ENCODE data around the gene PI4K2B.

Gene PI4K2B

GRCh38 chr4:25301471-25301870, 67.6 kb downstream of the PI4K2B start:
- WGBS (ENCODE audit: insufficient coverage) = 80% methylated on average over 2 of the region's 4 CpGs
- H3K36me3 ChIP-seq (ENCODE audit: control insufficient read depth in 4 of 4, insufficient read depth in 4 of 4, low read length in 3 of 4) = no peaks in the 10 kb centered on the region
- H3K27ac ChIP-seq (ENCODE audit: insufficient read depth in 1 of 2, low read depth in 1 of 2, low read length in 2 of 2, poor library complexity in 1 of 2, severe bottlenecking in 2 of 2) = no peak overlapping the region
- H3K9me3 ChIP-seq (ENCODE audit: control extremely low read depth in 1 of 5, control insufficient read depth in 4 of 5, insufficient read depth in 2 of 5, low read depth in 1 of 5, low read length in 4 of 5) = peaks cover 0 to 1% (median 0%) of the 10 kb centered on the region in 5 experiments
- ChIA-PET CTCF (no interaction called here), POLR2A (no interaction called here)
- H3K4me1 ChIP-seq (ENCODE audit: control extremely low read depth in 1 of 4, control insufficient read depth in 4 of 4, insufficient read depth in 4 of 4, low read length in 3 of 4) = no peaks in the 10 kb centered on the region
- H3K27me3 ChIP-seq (replicated peaks in 2 of 5; ENCODE audit: control insufficient read depth in 4 of 5, insufficient read depth in 5 of 5, low read length in 4 of 5) = peaks cover 0 to 3% (median 0%) of the 10 kb centered on the region in 5 experiments
- no peak overlapping the region for H3K4me3 ChIP-seq (ENCODE audit: control insufficient read depth in 1 of 7, extremely low read depth in 1 of 7, insufficient read depth in 4 of 7, low read depth in 2 of 7, low read length in 6 of 7)
- DNase-seq = no peak

DNA sequence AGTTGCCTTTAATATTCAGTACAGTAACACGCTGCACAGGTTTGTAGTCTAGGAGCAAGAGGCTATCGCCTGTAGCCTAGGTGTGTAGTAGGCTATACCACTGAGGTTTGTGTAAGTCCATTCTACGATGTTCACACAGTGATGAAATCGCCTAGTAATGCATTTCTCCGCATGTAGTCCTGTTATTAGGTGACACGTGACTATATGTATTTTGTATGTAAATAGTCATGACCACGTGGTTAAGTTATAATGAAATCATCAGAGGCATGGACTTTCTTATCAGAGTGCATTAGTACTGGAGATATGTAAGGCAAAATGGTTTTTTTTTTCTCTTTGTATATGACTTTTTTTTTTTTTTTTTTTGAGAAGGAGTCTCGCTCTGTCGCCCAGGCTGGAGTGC, 68.8 kb downstream of the PI4K2B start:
- Histone ChIP-seq H3K27me3 (replicated peaks in 2 of 5; ENCODE audit: control insufficient read depth in 4 of 5, insufficient read depth in 5 of 5, low read length in 4 of 5) (peaks cover 0 to 3% (median 0%) of the 10 kb centered on the region in 5 experiments), H3K4me1 (ENCODE audit: control extremely low read depth in 1 of 4, control insufficient read depth in 4 of 4, insufficient read depth in 4 of 4, low read length in 3 of 4) (no peaks in the 10 kb centered on the region), H3K9me3 (ENCODE audit: control extremely low read depth in 1 of 5, control insufficient read depth in 4 of 5, insufficient read depth in 2 of 5, low read depth in 1 of 5, low read length in 4 of 5) (no peaks in the 10 kb centered on the region), H3K27ac (ENCODE audit: insufficient read depth in 1 of 2, low read depth in 1 of 2, low read length in 2 of 2, poor library complexity in 1 of 2, severe bottlenecking in 2 of 2) (no peak overlapping the region), H3K4me3 (ENCODE audit: control insufficient read depth in 1 of 7, extremely low read depth in 1 of 7, insufficient read depth in 4 of 7, low read depth in 2 of 7, low read length in 6 of 7) (no peak overlapping the region), H3K36me3 (ENCODE audit: control insufficient read depth in 4 of 4, insufficient read depth in 4 of 4, low read length in 3 of 4) (no peaks in the 10 kb centered on the region)
- no peak for DNase-seq
- CTCF ChIA-PET = interaction anchor here (1.1 to 2.2 kb wide), 2 partner anchors 10 to 11 kb away, joined by 3 to 5 read pairs; partner anchors contain the start of gene ZCCHC4
- POLR2A ChIA-PET = no interaction called here
- 99% methylated on average over 6 of the region's 9 CpGs for WGBS (ENCODE audit: insufficient coverage)

GRCh38 chr4:25303578-25303977, 69.7 kb downstream of the PI4K2B start:
- H3K36me3 ChIP-seq (ENCODE audit: control insufficient read depth in 4 of 4, insufficient read depth in 4 of 4, low read length in 3 of 4) = no peaks in the 10 kb centered on the region
- no peaks in the 10 kb centered on the region for H3K9me3 ChIP-seq (ENCODE audit: control extremely low read depth in 1 of 5, control insufficient read depth in 4 of 5, insufficient read depth in 2 of 5, low read depth in 1 of 5, low read length in 4 of 5)
- H3K27ac ChIP-seq (ENCODE audit: insufficient read depth in 1 of 2, low read depth in 1 of 2, low read length in 2 of 2, poor library complexity in 1 of 2, severe bottlenecking in 2 of 2) = no peak overlapping the region
- no peak overlapping the region for H3K4me3 ChIP-seq (ENCODE audit: control insufficient read depth in 1 of 7, extremely low read depth in 1 of 7, insufficient read depth in 4 of 7, low read depth in 2 of 7, low read length in 6 of 7)
- no peak for DNase-seq
- 100% methylated on average over 1 of the region's 3 CpGs for WGBS (ENCODE audit: insufficient coverage)
- POLR2A ChIA-PET = no interaction called here
- CTCF ChIA-PET = interaction anchor here (1.1 to 2.2 kb wide), 3 partner anchors 9 to 16 kb away, joined by 3 to 5 read pairs (median 3); partner anchors contain the start of gene ZCCHC4
- H3K4me1 ChIP-seq (ENCODE audit: control extremely low read depth in 1 of 4, control insufficient read depth in 4 of 4, insufficient read depth in 4 of 4, low read length in 3 of 4) = no peaks in the 10 kb centered on the region
- H3K27me3 ChIP-seq (replicated peaks in 2 of 5; ENCODE audit: control insufficient read depth in 4 of 5, insufficient read depth in 5 of 5, low read length in 4 of 5) = peaks cover 0 to 3% (median 0%) of the 10 kb centered on the region in 5 experiments

GRCh38 chr4:25306518-25307057, 72.8 kb downstream of the PI4K2B start:
- WGBS (ENCODE audit: insufficient coverage) = 96% methylated on average over 4 of the region's 4 CpGs
- Histone ChIP-seq H3K27ac (ENCODE audit: insufficient read depth in 1 of 2, low read depth in 1 of 2, low read length in 2 of 2, poor library complexity in 1 of 2, severe bottlenecking in 2 of 2) (no peak overlapping the region), H3K27me3 (replicated peaks in 2 of 5; ENCODE audit: control insufficient read depth in 4 of 5, insufficient read depth in 5 of 5, low read length in 4 of 5) (peaks cover 0 to 3% (median 0%) of the 10 kb centered on the region in 5 experiments), H3K36me3 (ENCODE audit: control insufficient read depth in 4 of 4, insufficient read depth in 4 of 4, low read length in 3 of 4) (no peaks in the 10 kb centered on the region), H3K4me1 (ENCODE audit: control extremely low read depth in 1 of 4, control insufficient read depth in 4 of 4, insufficient read depth in 4 of 4, low read length in 3 of 4) (peaks cover 0 to 11% (median 7%) of the 10 kb centered on the region in 4 experiments), H3K4me3 (ENCODE audit: control insufficient read depth in 1 of 7, extremely low read depth in 1 of 7, insufficient read depth in 4 of 7, low read depth in 2 of 7, low read length in 6 of 7) (no peak overlapping the region), H3K9me3 (ENCODE audit: control extremely low read depth in 1 of 5, control insufficient read depth in 4 of 5, insufficient read depth in 2 of 5, low read depth in 1 of 5, low read length in 4 of 5) (no peaks in the 10 kb centered on the region)
- ChIA-PET CTCF (no interaction called here), POLR2A (no interaction called here)
- DNase-seq = peak in 1 of 3 donors; percentile 31

- no peaks in the 10 kb centered on the region for H3K9me3 ChIP-seq (ENCODE audit: control extremely low read depth in 1 of 5, control insufficient read depth in 4 of 5, insufficient read depth in 2 of 5, low read depth in 1 of 5, low read length in 4 of 5)
- ChIA-PET POLR2A (no interaction called here), CTCF (interaction anchor here (0.9 kb wide), 1 partner anchor 50 kb away, joined by 3 read pairs; no protein-coding TSS in a partner anchor)
- no peak overlapping the region for H3K4me3 ChIP-seq (ENCODE audit: control insufficient read depth in 1 of 7, extremely low read depth in 1 of 7, insufficient read depth in 4 of 7, low read depth in 2 of 7, low read length in 6 of 7)
- H3K4me1 ChIP-seq (ENCODE audit: control extremely low read depth in 1 of 4, control insufficient read depth in 4 of 4, insufficient read depth in 4 of 4, low read length in 3 of 4) = peaks cover 0 to 12% (median 8%) of the 10 kb centered on the region in 4 experiments
- no peak overlapping the region for H3K27ac ChIP-seq (ENCODE audit: insufficient read depth in 1 of 2, low read depth in 1 of 2, low read length in 2 of 2, poor library complexity in 1 of 2, severe bottlenecking in 2 of 2)
- H3K27me3 ChIP-seq (replicated peaks in 2 of 5; ENCODE audit: control insufficient read depth in 4 of 5, insufficient read depth in 5 of 5, low read length in 4 of 5) = peaks cover 0 to 3% (median 0%) of the 10 kb centered on the region in 5 experiments
- no peak for DNase-seq
- no peaks in the 10 kb centered on the region for H3K36me3 ChIP-seq (ENCODE audit: control insufficient read depth in 4 of 4, insufficient read depth in 4 of 4, low read length in 3 of 4)
- 94% methylated on average over 5 of the region's 7 CpGs for WGBS (ENCODE audit: insufficient coverage)
These were observed 73.8 kb downstream of the PI4K2B start for GRCh38 chr4:25307596-25307995.

- WGBS (ENCODE audit: insufficient coverage) = 80% methylated on average over 2 of the region's 2 CpGs
- Histone ChIP-seq H3K36me3 (ENCODE audit: control insufficient read depth in 4 of 4, insufficient read depth in 4 of 4, low read length in 3 of 4) (no peaks in the 10 kb centered on the region), H3K27ac (ENCODE audit: insufficient read depth in 1 of 2, low read depth in 1 of 2, low read length in 2 of 2, poor library complexity in 1 of 2, severe bottlenecking in 2 of 2) (no peak overlapping the region), H3K9me3 (ENCODE audit: control extremely low read depth in 1 of 5, control insufficient read depth in 4 of 5, insufficient read depth in 2 of 5, low read depth in 1 of 5, low read length in 4 of 5) (no peaks in the 10 kb centered on the region), H3K27me3 (replicated peaks in 2 of 5; ENCODE audit: control insufficient read depth in 4 of 5, insufficient read depth in 5 of 5, low read length in 4 of 5) (peaks cover 0 to 3% (median 0%) of the 10 kb centered on the region in 5 experiments), H3K4me1 (ENCODE audit: control extremely low read depth in 1 of 4, control insufficient read depth in 4 of 4, insufficient read depth in 4 of 4, low read length in 3 of 4) (peaks cover 4 to 16% (median 12%) of the 10 kb centered on the region in 4 experiments), H3K4me3 (ENCODE audit: control insufficient read depth in 1 of 7, extremely low read depth in 1 of 7, insufficient read depth in 4 of 7, low read depth in 2 of 7, low read length in 6 of 7) (no peak overlapping the region)
- peak in 1 of 3 donors; percentile 13 for DNase-seq
- ChIA-PET POLR2A (no interaction called here), CTCF (no interaction called here)
These were observed 74.5 kb downstream of the PI4K2B start for GRCh38 chr4:25308306-25308705.

GRCh38 chr4:25308761-25309160, 74.9 kb downstream of the PI4K2B start:
- ChIA-PET POLR2A (no interaction called here), CTCF (no interaction called here)
- Histone ChIP-seq H3K36me3 (ENCODE audit: control insufficient read depth in 4 of 4, insufficient read depth in 4 of 4, low read length in 3 of 4) (no peaks in the 10 kb centered on the region), H3K27me3 (replicated peaks in 2 of 5; ENCODE audit: control insufficient read depth in 4 of 5, insufficient read depth in 5 of 5, low read length in 4 of 5) (peaks cover 0 to 3% (median 0%) of the 10 kb centered on the region in 5 experiments), H3K9me3 (ENCODE audit: control extremely low read depth in 1 of 5, control insufficient read depth in 4 of 5, insufficient read depth in 2 of 5, low read depth in 1 of 5, low read length in 4 of 5) (no peaks in the 10 kb centered on the region), H3K27ac (ENCODE audit: insufficient read depth in 1 of 2, low read depth in 1 of 2, low read length in 2 of 2, poor library complexity in 1 of 2, severe bottlenecking in 2 of 2) (no peak overlapping the region), H3K4me3 (ENCODE audit: control insufficient read depth in 1 of 7, extremely low read depth in 1 of 7, insufficient read depth in 4 of 7, low read depth in 2 of 7, low read length in 6 of 7) (no peak overlapping the region), H3K4me1 (ENCODE audit: control extremely low read depth in 1 of 4, control insufficient read depth in 4 of 4, insufficient read depth in 4 of 4, low read length in 3 of 4) (peaks cover 4 to 20% (median 16%) of the 10 kb centered on the region in 4 experiments)
- no peak for DNase-seq
- WGBS (ENCODE audit: insufficient coverage) = 84% methylated on average over 5 of the region's 7 CpGs

Measured in common myeloid progenitor, CD34-positive (primary cell).